HG03196 (cell line): ENCODE data around the gene CSF1.

Experiments used
- ATAC-seq: cut with Tn5 transposase; IDR thresholded peaks from one replicate; pipeline ENCODE4 v1.9.1; 2021; ENCODE audit not compliant: unreplicated experiment

The CSF1 gene

DNA sequence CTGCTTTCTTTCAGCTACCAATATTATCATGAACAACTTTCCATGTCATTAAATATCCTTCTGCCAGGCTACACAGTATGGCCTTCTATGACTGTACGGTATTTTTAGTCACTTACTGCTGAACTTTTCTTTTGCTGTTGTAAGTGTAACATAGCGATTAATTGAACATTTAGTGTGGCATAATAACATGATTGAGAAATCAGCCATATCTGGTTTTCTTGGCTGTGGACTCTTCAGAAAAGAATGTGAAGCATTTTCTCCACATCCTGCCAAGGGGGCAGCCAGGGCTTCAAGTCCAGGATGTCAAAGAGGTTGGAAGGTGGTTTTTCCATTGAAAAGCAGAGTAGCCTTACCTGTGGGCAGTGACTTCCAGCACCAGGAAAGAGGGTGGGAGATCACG lies 65.1 kb downstream of the CSF1 start:
- no peak for ATAC-seq

- no peak for ATAC-seq
These were observed 66.1 kb downstream of the CSF1 start for GRCh38 chr1:109976762-109977161.

DNA sequence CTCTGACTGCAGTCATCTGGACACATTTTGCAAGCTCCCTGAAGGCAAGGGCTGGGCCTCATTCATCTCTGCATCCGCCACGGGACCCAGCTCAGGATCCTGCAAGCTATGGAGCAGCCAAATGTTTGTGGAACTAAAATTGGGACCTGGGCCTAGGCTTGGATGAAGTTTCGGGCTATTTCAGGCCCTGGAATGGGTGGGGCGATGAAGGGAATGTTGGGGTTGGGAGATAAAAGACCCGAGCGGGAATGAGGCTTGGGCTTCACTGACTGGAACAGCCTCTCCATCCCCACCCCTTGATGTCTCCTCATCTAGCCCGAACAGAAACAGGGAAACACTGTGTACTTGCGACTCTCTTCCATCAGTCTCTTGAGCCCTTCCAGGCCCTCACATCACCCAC lies 66.6 kb downstream of the CSF1 start:
- ATAC-seq, result no peak

GRCh38 chr1:109977657-109978378 lies 67.2 kb downstream of the CSF1 start:
- ATAC-seq, result no peak

DNA sequence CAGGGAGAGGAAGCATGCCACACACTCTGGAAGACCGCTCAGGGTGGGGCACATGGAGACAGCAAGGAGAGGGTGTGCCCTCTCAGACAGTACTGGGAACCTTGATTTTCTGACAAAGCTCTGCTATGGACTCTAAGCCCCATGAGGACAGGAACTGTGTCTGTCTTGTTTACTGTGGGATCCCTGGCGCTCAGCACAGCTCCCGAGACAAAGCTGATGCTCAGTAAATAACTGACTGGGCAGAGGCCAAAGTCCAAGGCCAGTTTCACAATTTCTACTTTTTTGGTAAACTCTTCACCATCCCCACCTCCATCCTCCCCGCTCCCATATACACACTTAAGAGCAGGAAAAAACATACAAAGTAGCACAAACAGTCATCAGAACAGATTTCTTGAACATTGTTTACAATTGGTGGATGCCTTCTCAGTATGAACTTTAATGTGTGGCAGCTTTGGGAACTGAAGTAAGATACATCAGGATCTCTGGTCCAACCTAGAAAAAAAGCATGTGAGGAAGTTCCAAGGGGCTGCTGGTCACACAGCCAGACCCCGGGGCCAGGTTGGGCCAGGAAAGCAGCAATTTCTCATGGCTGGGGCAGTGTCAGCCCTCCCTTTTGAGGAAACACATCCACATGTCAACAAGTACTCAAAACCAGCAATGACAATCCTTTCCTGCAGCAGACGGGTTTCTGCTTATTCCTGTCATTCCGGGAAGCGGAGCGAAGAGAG lies 68.3 kb downstream of the CSF1 start:
- no peak for ATAC-seq

DNA sequence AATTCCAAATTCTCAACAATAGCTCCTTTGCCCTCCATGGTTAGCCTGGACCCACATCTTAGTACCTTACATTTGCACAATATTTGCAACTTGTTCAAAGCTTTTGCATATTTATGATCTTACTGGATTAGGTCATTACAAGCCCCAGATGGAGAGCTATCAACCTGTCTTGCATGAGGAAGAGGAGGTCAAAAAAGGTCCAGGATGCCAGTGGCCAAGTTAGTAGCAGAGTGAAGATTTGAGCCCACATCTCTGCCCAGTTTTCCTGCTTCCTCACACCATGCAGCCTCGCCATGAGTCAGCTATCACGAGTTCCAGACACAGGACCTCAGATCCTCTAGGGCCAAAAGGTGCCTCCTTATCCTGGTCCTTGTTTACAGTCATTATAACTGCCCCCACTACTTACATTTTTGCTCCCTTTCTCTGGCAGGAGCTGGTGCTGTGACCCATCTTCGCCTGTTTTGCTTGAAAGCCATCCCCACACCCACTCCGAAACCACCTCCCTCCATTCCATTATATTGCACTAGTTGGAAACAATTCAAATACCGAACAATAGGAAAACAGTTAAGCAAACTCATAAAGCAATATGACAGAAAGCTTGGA lies 68.9 kb downstream of the CSF1 start:
- ATAC-seq, result no peak
